GM11168 (cell line): Measurements from ENCODE around the gene ATP6V1E1.
"Not testable (repeated sequence)": the region's sequence is repeated elsewhere in the genome, so short reads cannot be mapped to it uniquely, and the experiment has no call there.

Source experiments
- in situ Hi-C: fragments of 300-500 bp; cut with MboI; formaldehyde crosslinking; loops from one replicate; pipeline ENCODE4 v1.12.0; 2022; ENCODE audit warnings: low sequenced_read_pairs; ENCODE audit not compliant: unreplicated experiment

ATP6V1E1 gene

GRCh38 chr22:17586831-17587440 is 41.6 kb downstream of the ATP6V1E1 start:
- in situ Hi-C loops, result no loop called here

DNA sequence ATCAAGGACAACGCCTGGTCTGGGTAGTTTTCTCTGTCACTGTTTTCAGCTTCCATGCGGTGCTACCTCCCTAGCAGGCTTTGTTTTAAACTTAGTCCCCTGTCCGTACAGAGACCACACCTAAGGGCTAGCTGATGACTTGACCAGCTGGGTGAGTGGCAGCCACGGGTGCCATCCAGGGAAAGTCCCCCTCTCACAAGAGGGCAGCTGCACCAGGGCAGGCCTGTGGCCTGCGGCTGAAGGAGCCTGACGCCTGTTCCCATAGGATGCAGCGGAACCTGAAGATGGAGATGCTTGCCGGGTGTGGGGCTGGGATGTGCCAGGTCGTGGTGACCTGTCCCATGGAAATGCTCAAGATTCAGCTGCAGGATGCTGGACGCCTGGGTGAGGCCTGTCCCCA is 45.4 kb downstream of the ATP6V1E1 start:
- in situ Hi-C loops, result no loop called here

GRCh38 chr22:17581631-17582030 is 46.9 kb downstream of the ATP6V1E1 start:
- in situ Hi-C loops, result no loop called here

DNA sequence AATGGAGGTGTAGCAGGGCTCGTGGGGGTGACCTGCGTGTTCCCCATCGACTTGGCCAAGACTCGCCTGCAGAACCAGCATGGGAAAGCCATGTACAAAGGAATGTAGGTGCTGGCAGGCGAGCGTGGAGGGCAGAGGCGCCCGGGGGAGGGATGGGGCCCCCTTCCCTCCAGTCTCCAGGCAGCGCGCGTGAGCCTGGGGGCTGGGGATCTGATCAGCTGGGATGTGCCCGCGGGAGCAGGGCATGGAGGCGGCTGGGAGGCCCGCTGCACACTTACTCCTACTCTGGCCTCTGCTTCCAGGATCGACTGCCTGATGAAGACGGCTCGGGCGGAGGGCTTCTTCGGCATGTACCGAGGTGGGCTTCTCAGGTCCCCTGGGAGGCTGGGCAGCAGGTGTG is 47.5 kb downstream of the ATP6V1E1 start:
- in situ Hi-C loops, result no loop called here

DNA sequence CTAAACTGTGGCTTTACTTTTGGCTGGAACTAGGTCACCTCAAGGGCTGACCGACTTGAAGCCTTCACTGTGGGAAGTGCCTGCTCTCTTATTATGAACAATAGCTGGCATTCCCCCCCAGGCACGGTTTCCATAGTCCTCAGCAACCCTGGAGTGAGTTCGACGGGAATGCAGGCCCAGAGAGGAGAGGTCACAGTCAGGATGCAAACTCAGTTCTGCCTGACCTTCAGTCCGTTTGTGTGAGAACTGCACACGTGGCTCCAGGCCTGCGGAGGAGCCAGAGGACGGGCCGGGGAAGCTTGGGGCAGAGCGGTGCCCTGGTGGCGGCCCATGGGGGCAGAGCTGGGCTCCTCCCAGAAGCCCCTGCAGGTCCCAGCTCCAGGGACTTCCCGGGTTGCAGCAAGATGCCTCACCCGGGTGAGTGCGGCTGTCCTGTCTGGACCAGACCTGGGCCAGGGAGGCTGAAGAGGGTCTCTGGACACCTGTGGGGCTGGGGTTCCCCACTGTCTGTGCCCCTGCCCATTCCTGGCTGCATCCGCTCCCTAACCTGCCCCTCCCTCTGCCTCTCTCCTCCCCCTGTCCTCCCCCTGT is 48.0 kb downstream of the ATP6V1E1 start:
- in situ Hi-C loops, result no loop called here

GRCh38 chr22:17579535-17579981 is 49.0 kb downstream of the ATP6V1E1 start:
- in situ Hi-C loops, result no loop called here

GRCh38 chr22:17578136-17578754 is 50.3 kb downstream of the ATP6V1E1 start:
- in situ Hi-C loops, result no loop called here

- in situ Hi-C loops, result no loop called here
These were observed 52.1 kb downstream of the ATP6V1E1 start for GRCh38 chr22:17576470-17576869.

GRCh38 chr22:17575681-17576080 is 52.9 kb downstream of the ATP6V1E1 start:
- in situ Hi-C loops, result no loop called here

DNA sequence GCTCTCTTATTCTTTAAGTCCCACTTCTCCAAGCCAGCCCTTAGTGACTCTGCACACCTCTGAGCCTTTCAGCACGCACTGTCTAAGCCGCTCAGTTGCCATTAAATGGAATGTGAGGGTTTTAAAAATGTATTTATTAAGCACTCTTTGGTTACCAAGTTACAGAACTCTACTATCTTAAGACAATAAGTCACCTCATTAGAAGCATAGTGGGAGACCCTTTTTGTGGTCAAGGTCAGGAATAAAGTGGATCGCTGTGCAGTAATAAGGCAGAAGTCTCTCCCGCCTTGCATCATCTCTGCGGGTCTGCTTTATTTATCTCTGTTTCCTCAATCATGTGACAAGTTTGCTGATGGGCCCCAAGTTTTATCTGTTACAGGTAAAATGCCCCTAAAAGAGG is 53.4 kb downstream of the ATP6V1E1 start:
- in situ Hi-C loops, result no loop called here

GRCh38 chr22:17570851-17571631 is 57.5 kb downstream of the ATP6V1E1 start:
- in situ Hi-C loops, result no loop called here

- in situ Hi-C loops, result no loop called here
These were observed 58.5 kb downstream of the ATP6V1E1 start for GRCh38 chr22:17569971-17570511.

- in situ Hi-C loops, result no loop called here
These were observed 61.8 kb downstream of the ATP6V1E1 start for GRCh38 chr22:17566776-17567175.

DNA sequence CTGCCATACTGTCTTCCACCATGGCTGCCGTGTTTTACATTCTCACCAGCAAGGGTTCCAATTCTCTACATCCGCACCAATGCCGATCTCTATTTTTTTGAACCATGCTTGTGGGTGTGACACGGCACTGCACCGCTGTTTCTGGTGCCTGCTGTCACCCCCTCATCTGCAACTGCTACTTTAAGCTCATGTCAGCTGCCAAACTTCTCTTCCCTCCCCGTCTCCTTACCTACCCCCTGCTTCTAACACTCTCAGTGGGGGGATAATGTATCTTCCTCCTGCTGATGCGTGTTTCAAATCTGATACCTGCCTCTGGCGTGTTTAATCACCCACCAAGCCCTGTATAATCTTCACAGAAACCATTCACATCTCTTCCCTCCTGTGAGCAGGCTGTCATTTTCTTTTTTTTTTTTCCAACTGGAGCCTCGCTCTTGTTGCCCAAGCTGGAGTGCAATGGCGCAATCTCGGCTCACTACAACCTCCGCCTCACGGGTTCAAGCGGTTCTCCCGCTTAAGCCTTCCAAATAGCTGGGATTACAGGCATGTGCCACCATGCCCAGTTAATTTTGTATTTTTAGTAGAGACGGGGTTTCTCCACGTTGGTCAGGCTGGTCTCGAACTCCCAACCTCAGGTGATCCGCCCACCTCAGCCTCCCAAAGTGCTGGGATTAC is 62.4 kb downstream of the ATP6V1E1 start:
- in situ Hi-C loops, result not testable (repeated sequence)

DNA sequence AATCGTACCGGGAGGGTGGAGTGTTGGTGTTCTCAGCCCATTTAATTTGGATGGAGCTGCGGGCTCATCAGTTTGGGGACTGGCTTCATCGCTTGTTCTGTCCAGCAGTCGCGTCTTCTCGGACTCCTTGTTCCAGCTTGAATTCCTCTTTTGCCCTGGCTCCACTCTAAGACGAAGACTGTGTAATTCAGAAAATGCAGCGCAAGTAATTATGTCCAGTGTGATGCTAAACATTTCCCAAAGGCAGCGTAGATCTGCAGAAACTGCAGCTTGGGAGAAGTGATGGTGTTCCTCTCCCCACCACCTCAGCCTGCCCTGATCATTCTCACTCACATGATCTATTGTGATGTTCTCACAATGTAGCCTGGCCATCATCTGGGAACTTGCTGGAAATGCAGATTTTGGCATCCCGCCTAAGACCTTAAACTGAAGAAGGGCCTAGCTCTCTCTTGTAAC is 64.6 kb downstream of the ATP6V1E1 start:
- in situ Hi-C loops, result no loop called here

DNA sequence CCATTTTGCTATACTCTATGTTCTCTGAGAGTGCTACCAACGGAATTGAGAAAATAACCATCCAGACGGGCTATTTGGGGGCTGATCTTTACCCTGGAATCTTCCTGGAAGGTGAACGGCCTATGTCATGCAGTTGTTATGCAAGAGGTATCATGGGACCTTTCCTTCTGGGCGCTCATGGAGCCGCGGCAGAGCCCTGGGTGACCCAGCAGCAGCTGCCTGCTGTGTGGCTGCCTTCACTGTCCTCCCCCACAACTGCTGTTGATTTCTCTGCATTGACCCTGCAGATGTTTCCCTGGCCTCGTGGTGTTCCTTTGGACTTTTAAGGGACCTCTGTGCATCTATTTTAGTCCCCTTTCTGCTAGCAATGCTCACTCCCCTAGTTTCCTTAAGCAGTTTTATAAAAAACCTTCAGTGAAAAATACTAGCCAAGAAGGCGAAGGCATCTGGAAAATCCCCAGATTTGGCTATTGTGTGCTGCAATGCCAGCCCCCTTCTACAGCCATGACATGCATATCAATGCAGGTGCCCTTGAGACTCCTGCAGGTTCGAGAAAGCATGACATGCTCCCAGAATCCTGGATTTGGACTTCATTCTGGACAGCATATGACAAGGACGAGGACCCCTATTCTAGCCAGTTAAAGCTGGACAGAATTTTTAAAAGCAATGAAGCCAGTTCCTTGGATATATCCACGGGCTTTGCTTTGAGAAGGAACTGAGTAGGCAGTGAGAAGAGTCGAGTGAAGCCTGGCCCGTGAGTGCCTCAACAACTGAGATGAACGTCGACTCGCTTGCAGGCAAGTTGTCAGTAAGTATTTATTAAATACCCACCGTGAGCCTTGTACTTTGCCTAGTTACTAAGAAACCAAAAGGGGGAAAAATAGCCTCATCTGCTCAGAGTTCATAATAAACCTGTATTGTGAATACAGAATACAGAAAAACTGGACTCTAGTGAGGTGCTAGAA is 65.4 kb downstream of the ATP6V1E1 start, which contains the start of gene SLC25A18:
Gene SLC25A18, plus strand, starts transcription at position 593 of the 965 bp plus-strand sequence. CDS start 16,447 bp downstream, outside the sequence.
- in situ Hi-C loops, result no loop called here

- in situ Hi-C loops, result no loop called here
These were observed 69.4 kb downstream of the ATP6V1E1 start for GRCh38 chr22:17559188-17559587.

GRCh38 chr22:17554814-17555213 is 73.7 kb downstream of the ATP6V1E1 start:
- in situ Hi-C loops, result no loop called here

- in situ Hi-C loops, result no loop called here
These were observed 75.8 kb downstream of the ATP6V1E1 start for GRCh38 chr22:17552737-17553136.
